Neural progenitor cell (in vitro differentiated cells): ENCODE measurements around the gene MAGI2. TPM values are rescaled to one million over a fixed set of nuclear protein-coding genes. Genes with fewer than 3 reads are reported as not detected.
"Not testable (repeated sequence)": the region's sequence is repeated elsewhere in the genome, so short reads cannot be mapped to it uniquely, and the experiment has no call there.

ENCODE experiments used
- DNase-seq: peaks from one replicate; pipeline ENCODE4 v3.0.0-alpha.2; 2016; ENCODE audit warnings: low spot score
- H2AFZ ChIP-seq: fragments of 200-600 bp; sonication (generic); replicated peaks from 2 replicates; pipeline ENCODE4 v1.6.1; 2016; ENCODE audit warnings: antibody characterized with exemption
- H3F3A ChIP-seq: fragments of 200-600 bp; sonication (generic); 2 replicates; pipeline ENCODE4 v1.6.1; 2016; ENCODE audit warnings: antibody characterized with exemption, low read depth
- H3K27ac ChIP-seq: fragments of 200-600 bp; sonication (generic); 2 replicates; pipeline ENCODE4 v1.5.1; 2016; ENCODE audit warnings: mild to moderate bottlenecking
- H3K27me3 ChIP-seq: fragments of 200-600 bp; sonication (generic); 2 replicates; pipeline ENCODE4 v1.6.1; 2016; ENCODE audit warnings: mild to moderate bottlenecking, moderate library complexity
- H3K36me3 ChIP-seq: fragments of 200-600 bp; sonication (generic); 2 replicates; pipeline ENCODE4 v1.5.1; 2016
- H3K4me1 ChIP-seq: fragments of 200-600 bp; sonication (generic); 2 replicates; pipeline ENCODE4 v1.6.1; 2016; ENCODE audit warnings: mixed run types
- H3K4me2 ChIP-seq: fragments of 200-600 bp; sonication (generic); 2 replicates; pipeline ENCODE4 v1.6.1; 2016
- H3K4me3 ChIP-seq: fragments of 200-600 bp; sonication (generic); 2 replicates; pipeline ENCODE4 v1.5.1; 2016
- H3K79me2 ChIP-seq: fragments of 200-600 bp; sonication (generic); 2 replicates; pipeline ENCODE4 v1.6.1; 2016; ENCODE audit warnings: low read depth
- H3K9ac ChIP-seq: fragments of 200-600 bp; sonication (generic); 2 replicates; pipeline ENCODE4 v1.6.1; 2016
- H3K9me3 ChIP-seq: fragments of 200-600 bp; sonication (generic); 2 replicates; pipeline ENCODE4 v1.5.1; 2016; ENCODE audit warnings: low read depth
- H4K20me1 ChIP-seq: fragments of 200-600 bp; sonication (generic); 2 replicates; pipeline ENCODE4 v1.6.1; 2016; ENCODE audit warnings: low read depth
- H3K27ac Mint-ChIP-seq: 3 replicates; pipeline ENCODE4 v1.8.0; 2021; ENCODE audit warnings: mixed read lengths
- H3K27me3 Mint-ChIP-seq: 2 replicates; pipeline ENCODE4 v1.8.0; 2022; ENCODE audit warnings: low read depth, mild to moderate bottlenecking, inconsistent platforms, moderate library complexity, mixed read lengths; ENCODE audit not compliant: insufficient read depth
- H3K36me3 Mint-ChIP-seq: 3 replicates; pipeline ENCODE4 v1.8.0; 2021; ENCODE audit warnings: mixed read lengths
- H3K4me1 Mint-ChIP-seq: 3 replicates; pipeline ENCODE4 v1.8.0; 2021; ENCODE audit warnings: mixed read lengths
- H3K4me3 Mint-ChIP-seq: 3 replicates; pipeline ENCODE4 v1.8.0; 2021; ENCODE audit warnings: mild to moderate bottlenecking, moderate library complexity, mixed read lengths
- H3K9me3 Mint-ChIP-seq: 3 replicates; pipeline ENCODE4 v1.8.0; 2020; ENCODE audit warnings: mixed read lengths
- CTCF ChIP-seq: fragments of 200-600 bp; sonication (generic); IDR thresholded peaks from 2 replicates; pipeline ENCODE4 v1.5.1; 2017; ENCODE audit warnings: antibody characterized with exemption, mild to moderate bottlenecking
- EZH2 ChIP-seq: fragments of 200-600 bp; sonication (generic); IDR thresholded peaks from 2 replicates; pipeline ENCODE4 v1.6.1; 2017; ENCODE audit warnings: antibody characterized with exemption, mild to moderate bottlenecking, moderate library complexity
- EZH2phosphoT487 ChIP-seq: fragments of 200-600 bp; sonication (generic); IDR thresholded peaks from 2 replicates; pipeline ENCODE4 v1.6.1; 2017; ENCODE audit warnings: antibody characterized with exemption
- total RNA-seq: library from RNA; depleted of rRNA; stranded (reverse); fragments of >200 nt; gene quantifications from 2 replicates; pipeline ENCODE4 v1.2.3, GENCODE V29; 2015; ENCODE audit warnings: low replicate concordance

MAGI2 gene
- total RNA-seq, 1 donor from 2014 or later, result 5.8 TPM

DNA sequence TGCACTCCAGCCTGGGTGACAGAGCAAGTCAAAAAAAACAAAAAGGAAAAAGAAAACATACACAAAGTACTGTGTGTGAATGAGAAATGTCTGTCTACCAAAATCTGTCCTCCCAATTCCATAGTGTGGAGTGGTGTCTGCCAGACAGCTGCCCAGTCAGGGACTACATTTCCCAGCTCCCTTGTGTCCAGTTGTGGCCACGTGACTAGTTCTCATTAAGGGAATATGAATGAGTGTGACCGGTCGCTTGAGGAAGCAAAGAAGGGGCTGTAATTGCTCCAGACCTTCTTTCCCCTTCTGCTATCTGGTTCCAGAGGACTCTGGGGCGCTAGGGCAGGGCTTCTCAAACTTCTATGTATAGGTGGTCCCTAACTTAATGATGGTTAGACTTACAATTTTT is 1450.8 kb downstream of the MAGI2 start:
- peaks cover 2% of the 10 kb centered on the region for H3K36me3 Mint-ChIP-seq
- Histone ChIP-seq H3K4me1 (no peaks in the 10 kb centered on the region), H3F3A (no peaks in the 10 kb centered on the region), H3K9me3 (no peaks in the 10 kb centered on the region), H2AFZ (peak overlapping the region; percentile 76), H3K4me3 (no peak overlapping the region), H3K27ac (no peak overlapping the region), H4K20me1 (no peaks in the 10 kb centered on the region), H3K36me3 (no peaks in the 10 kb centered on the region), H3K9ac (no peak overlapping the region), H3K79me2 (no peaks in the 10 kb centered on the region), H3K27me3 (no peaks in the 10 kb centered on the region), H3K4me2 (no peak overlapping the region)
- DNase-seq, result no peak
- H3K27me3 Mint-ChIP-seq, result peaks cover 7% of the 10 kb centered on the region
- no peak overlapping the region for H3K4me3 Mint-ChIP-seq
- H3K4me1 Mint-ChIP-seq, result no peaks in the 10 kb centered on the region
- peaks cover 6% of the 10 kb centered on the region for H3K9me3 Mint-ChIP-seq
- no peak overlapping the region for H3K27ac Mint-ChIP-seq
- TF ChIP-seq CTCF, result no peak
- no peak for TF ChIP-seq EZH2phosphoT487
- TF ChIP-seq EZH2, result no peak

GRCh38 chr7:78002021-78002420 is 1451.4 kb downstream of the MAGI2 start:
- Histone ChIP-seq H3F3A (no peaks in the 10 kb centered on the region), H3K27ac (no peak overlapping the region), H3K36me3 (no peaks in the 10 kb centered on the region), H3K79me2 (no peaks in the 10 kb centered on the region), H4K20me1 (no peaks in the 10 kb centered on the region), H3K4me1 (no peaks in the 10 kb centered on the region), H3K4me3 (no peak overlapping the region), H3K9me3 (no peaks in the 10 kb centered on the region), H3K4me2 (no peak overlapping the region), H3K9ac (no peak overlapping the region), H2AFZ (no peak overlapping the region), H3K27me3 (no peaks in the 10 kb centered on the region)
- Mint-ChIP-seq H3K9me3 (peaks cover 6% of the 10 kb centered on the region), H3K4me1 (no peaks in the 10 kb centered on the region), H3K27me3 (peaks cover 7% of the 10 kb centered on the region), H3K4me3 (no peak overlapping the region), H3K27ac (no peak overlapping the region), H3K36me3 (peaks cover 2% of the 10 kb centered on the region)
- TF ChIP-seq EZH2phosphoT487 (no peak), CTCF (no peak), EZH2 (no peak)
- no peak for DNase-seq

GRCh38 chr7:77999168-77999567 is 1454.3 kb downstream of the MAGI2 start:
- H3K4me2 ChIP-seq, H3K9me3 Mint-ChIP-seq, H3K27me3 ChIP-seq, H3K36me3 ChIP-seq, H3K4me1 Mint-ChIP-seq, H3K27ac ChIP-seq, H3K36me3 Mint-ChIP-seq, H3K4me3 ChIP-seq, H3K27ac Mint-ChIP-seq, H3K79me2 ChIP-seq, DNase-seq, H3K4me1 ChIP-seq, H3K27me3 Mint-ChIP-seq, H2AFZ ChIP-seq, H3K4me3 Mint-ChIP-seq, H3F3A ChIP-seq, H4K20me1 ChIP-seq, H3K9ac ChIP-seq, H3K9me3 ChIP-seq: not testable (repeated sequence)

- Mint-ChIP-seq H3K27ac (no peak overlapping the region), H3K27me3 (peaks cover 4% of the 10 kb centered on the region), H3K4me1 (peaks cover 19% of the 10 kb centered on the region), H3K9me3 (no peaks in the 10 kb centered on the region), H3K4me3 (no peak overlapping the region), H3K36me3 (no peaks in the 10 kb centered on the region)
- H3K9me3 ChIP-seq, result no peaks in the 10 kb centered on the region
- H3K36me3 ChIP-seq, result no peaks in the 10 kb centered on the region
- no peak overlapping the region for H3K4me2 ChIP-seq
- peak; percentile 55 for DNase-seq
- H3K27ac ChIP-seq, result no peak overlapping the region
- H3K27me3 ChIP-seq, result no peaks in the 10 kb centered on the region
- H2AFZ ChIP-seq, result peak overlapping the region; percentile 39
- no peaks in the 10 kb centered on the region for H3F3A ChIP-seq
- H3K9ac ChIP-seq, result no peak overlapping the region
- H4K20me1 ChIP-seq, result no peaks in the 10 kb centered on the region
- H3K79me2 ChIP-seq, result no peaks in the 10 kb centered on the region
- no peaks in the 10 kb centered on the region for H3K4me1 ChIP-seq
- no peak overlapping the region for H3K4me3 ChIP-seq
- no peak for TF ChIP-seq EZH2phosphoT487
- peak; percentile 54 for TF ChIP-seq CTCF
Observed at GRCh38 chr7:77995717-77996116, 1457.8 kb downstream of the MAGI2 start.
